CD4-positive, alpha-beta T cell (primary cell): Measurements from ENCODE around the gene PMAIP1. TPM values are rescaled to one million over a fixed set of nuclear protein-coding genes. Genes with fewer than 3 reads are reported as not detected.

ENCODE experiments used
- ATAC-seq: fragments of 200-7000 bp; cut with Tn5 transposase; one replicate; pipeline ENCODE4 v1.10.0; 2022; ENCODE audit warnings: mild to moderate bottlenecking; ENCODE audit not compliant: poor library complexity
- CTCF ChIA-PET: fragments of 350-600 bp; sonication (Branson Sonifier 250); formaldehyde crosslinking; loops from one replicate; lab custom pipeline; 2021; ENCODE audit warnings: antibody characterized with exemption, inconsistent platforms; lab: Charles Lee
- POLR2A ChIA-PET: fragments of 350-600 bp; sonication (Branson Sonifier 250); formaldehyde crosslinking; loops from one replicate; lab custom pipeline; 2021; ENCODE audit warnings: antibody characterized with exemption, inconsistent platforms; lab: Charles Lee
- DNase-seq, 14 experiments: peaks; one replicate each; pipeline ENCODE4 v3.0.0-alpha.2; 2013 to 2020; ENCODE audit warnings: mixed read lengths in 2 of 14
- H3K27ac ChIP-seq, 2 donors: one replicate each; pipeline versions ENCODE4 v1.5.1 to v1.7.0; 2013; ENCODE audit warnings: low read length in 2 of 2, low read depth in 1 of 2, mild to moderate bottlenecking in 1 of 2
- H3K27me3 ChIP-seq, 2 experiments: 1 replicate in 1 of 2; 2 replicates in 1 of 2; pipeline versions ENCODE4 v1.6.1 to v1.7.0; 2013; ENCODE audit warnings: low read length in 2 of 2, control low read depth in 1 of 2, mild to moderate bottlenecking in 1 of 2, moderate library complexity in 1 of 2; ENCODE audit not compliant: insufficient read depth in 2 of 2, control insufficient read depth in 1 of 2
- H3K36me3 ChIP-seq: one replicate; pipeline ENCODE4 v1.6.1; 2013; ENCODE audit warnings: low read length, control low read depth; ENCODE audit not compliant: insufficient read depth
- H3K4me1 ChIP-seq: one replicate; pipeline ENCODE4 v1.6.1; 2013; ENCODE audit warnings: low read length, control low read depth; ENCODE audit not compliant: insufficient read depth
- H3K4me3 ChIP-seq: one replicate; pipeline ENCODE4 v1.5.1; 2013; ENCODE audit warnings: mild to moderate bottlenecking, low read length, moderate library complexity
- H3K9me3 ChIP-seq, 2 experiments: 1 replicate in 1 of 2; 2 replicates in 1 of 2; pipeline versions ENCODE4 v1.6.1 to v1.7.0; 2013; ENCODE audit warnings: low read length in 2 of 2, mild to moderate bottlenecking in 2 of 2, control low read depth in 1 of 2, moderate library complexity in 1 of 2; ENCODE audit not compliant: control insufficient read depth in 1 of 2, insufficient read depth in 1 of 2
- H3K27ac Mint-ChIP-seq: one replicate; pipeline ENCODE4 v1.8.0; 2020; ENCODE audit warnings: mixed read lengths
- H3K27me3 Mint-ChIP-seq: one replicate; pipeline ENCODE4 v1.8.0; 2021; ENCODE audit warnings: mixed read lengths
- H3K36me3 Mint-ChIP-seq: one replicate; pipeline ENCODE4 v1.8.0; 2021; ENCODE audit warnings: low read depth, mixed read lengths
- H3K4me1 Mint-ChIP-seq: one replicate; pipeline ENCODE4 v1.8.0; 2021; ENCODE audit warnings: low read depth, mixed read lengths
- H3K4me3 Mint-ChIP-seq: one replicate; pipeline ENCODE4 v1.8.0; 2020; ENCODE audit warnings: mild to moderate bottlenecking, mixed read lengths
- H3K9me3 Mint-ChIP-seq: one replicate; pipeline ENCODE4 v1.8.0; 2020; ENCODE audit warnings: mixed read lengths
- CTCF ChIP-seq: fragments of 200-600 bp; IDR thresholded peaks from one replicate; pipeline ENCODE4 v1.8.0; 2022; ENCODE audit warnings: antibody characterized with exemption, mild to moderate bottlenecking
- intact Hi-C, 2 experiments: fragments of 100-400 bp; cut with DNase I in 1 of 2; cut with micrococcal nuclease in 1 of 2; formaldehyde crosslinking; loops; one replicate each; pipeline versions ENCODE4 v1.15.1 to v1.9.0; 2023 to 2025; cut with DNase I, micrococcal nuclease
- total RNA-seq, 174 experiments: library from RNA in 2 of 174; stranded (reverse) in 2 of 174; gene quantifications; one replicate each; pipeline ENCODE4 v1.2.3 and lab custom pipeline; 2021 to 2026

The PMAIP1 gene
- total RNA-seq, 2 experiments from 2014 or later: 100 to 101 TPM

- Mint-ChIP-seq H3K9me3 (no peaks in the 10 kb centered on the region), H3K4me3 (no peak overlapping the region), H3K36me3 (no peaks in the 10 kb centered on the region), H3K27ac (no peak overlapping the region), H3K27me3 (no peaks in the 10 kb centered on the region), H3K4me1 (no peaks in the 10 kb centered on the region)
- Histone ChIP-seq H3K4me3 (no peak overlapping the region), H3K9me3 (no peaks in the 10 kb centered on the region), H3K27me3 (no peaks in the 10 kb centered on the region), H3K36me3 (no peaks in the 10 kb centered on the region), H3K27ac (no peak overlapping the region), H3K4me1 (no peaks in the 10 kb centered on the region)
- intact Hi-C loops: no loop called here
- DNase-seq (no peak), ATAC-seq (no peak)
- CTCF ChIA-PET: no interaction called here
- POLR2A ChIA-PET: no interaction called here
- no peak for TF ChIP-seq CTCF
Observed at GRCh38 chr18:59867337-59868104, 32.3 kb upstream of the PMAIP1 start.

GRCh38 chr18:59870623-59871130 lies 29.1 kb upstream of the PMAIP1 start:
- POLR2A ChIA-PET: interaction anchor here (0.8 kb wide), 1 partner anchor 30 kb away, joined by 3 read pairs; no protein-coding TSS in a partner anchor
- H3K4me3 Mint-ChIP-seq: no peak overlapping the region

GRCh38 chr18:59871711-59872362 lies 28.0 kb upstream of the PMAIP1 start:
- no peak overlapping the region for H3K4me3 Mint-ChIP-seq
- H3K9me3 ChIP-seq: peaks cover 0 to 4% of the 10 kb centered on the region in 2 experiments
- no peak overlapping the region for H3K4me3 ChIP-seq
- ChIA-PET CTCF (no interaction called here), POLR2A (no interaction called here)
- no peaks in the 10 kb centered on the region for H3K4me1 Mint-ChIP-seq
- H3K9me3 Mint-ChIP-seq: no peaks in the 10 kb centered on the region
- no peaks in the 10 kb centered on the region for H3K36me3 Mint-ChIP-seq
- TF ChIP-seq CTCF: no peak
- ATAC-seq: no peak
- no peak overlapping the region for H3K27ac ChIP-seq
- no peak overlapping the region for H3K27ac Mint-ChIP-seq
- intact Hi-C loops: no loop called here
- H3K27me3 Mint-ChIP-seq: no peaks in the 10 kb centered on the region
- H3K36me3 ChIP-seq: no peaks in the 10 kb centered on the region
- no peak for DNase-seq
- H3K4me1 ChIP-seq: no peaks in the 10 kb centered on the region
- H3K27me3 ChIP-seq: no peaks in the 10 kb centered on the region

More at GRCh38 chr18:59870623-59871130, 29.1 kb upstream of the PMAIP1 start:
- Histone ChIP-seq H3K9me3 (peaks cover 0 to 4% of the 10 kb centered on the region in 2 experiments), H3K27ac (no peak overlapping the region), H3K36me3 (no peaks in the 10 kb centered on the region), H3K4me3 (no peak overlapping the region), H3K27me3 (no peaks in the 10 kb centered on the region), H3K4me1 (no peaks in the 10 kb centered on the region)
- Mint-ChIP-seq H3K4me1 (no peaks in the 10 kb centered on the region), H3K27ac (no peak overlapping the region), H3K9me3 (no peaks in the 10 kb centered on the region), H3K27me3 (no peaks in the 10 kb centered on the region), H3K36me3 (no peaks in the 10 kb centered on the region)
- intact Hi-C loops: no loop called here
- TF ChIP-seq CTCF: no peak
- ATAC-seq: no peak
- CTCF ChIA-PET: no interaction called here
- no peak for DNase-seq
